Forelimb muscle (tissue), 1 donor: Measurements from ENCODE around the gene MPV17. TPM values are rescaled to one million over a fixed set of nuclear protein-coding genes. Genes with fewer than 3 reads are reported as not detected.

Experiments
- DNase-seq: peaks from one replicate; pipeline ENCODE4 v3.0.0-alpha.2; 2013; ENCODE audit warnings: low read depth
- polyA plus RNA-seq: library from polyadenylated mRNA; unstranded; fragments of 120-200 nt; gene quantifications from one replicate; pipeline ENCODE4 v1.2.1, GENCODE V29; 2013; ENCODE audit not compliant: insufficient read length

The MPV17 gene
- polyA plus RNA-seq, 1 donor: 44.9 TPM

- no peak for DNase-seq
These were observed 57.4 kb downstream of the MPV17 start for GRCh38 chr2:27265536-27265870.

- no peak for DNase-seq
These were observed 58.0 kb downstream of the MPV17 start for GRCh38 chr2:27264753-27265535.

- DNase-seq: no peak
These were observed 58.6 kb downstream of the MPV17 start for GRCh38 chr2:27264253-27264752.

- no peak for DNase-seq
These were observed 59.3 kb downstream of the MPV17 start for GRCh38 chr2:27263287-27264252.

GRCh38 chr2:27262379-27263286 is 60.3 kb downstream of the MPV17 start, which contains the start of gene SLC30A3:
Gene SLC30A3 (minus strand): TSS chr2:27263047. CDS start chr2:27262906, 141 bp downstream.
- DNase-seq: no peak

- no peak for DNase-seq
These were observed 61.0 kb downstream of the MPV17 start for GRCh38 chr2:27261926-27262298.

GRCh38 chr2:27261241-27261925 is 61.5 kb downstream of the MPV17 start:
- DNase-seq: no peak

Other genes with a start within 250 kb of the MPV17 start
- 61.4 TPM for gene EMILIN1, start 244.5 kb downstream of the MPV17 start, polyA plus RNA-seq
- gene KHK, start 236.3 kb downstream of the MPV17 start, polyA plus RNA-seq: 1.9 TPM
- 1.0 TPM for gene CGREF1, start 204.0 kb downstream of the MPV17 start, polyA plus RNA-seq
- gene ABHD1, start 199.3 kb downstream of the MPV17 start, polyA plus RNA-seq: 0.49 TPM
- gene PREB, start 188.5 kb downstream of the MPV17 start, polyA plus RNA-seq: 35.4 TPM
- gene PRR30, start 183.7 kb downstream of the MPV17 start, polyA plus RNA-seq: not detected
- gene TCF23, start 174.1 kb downstream of the MPV17 start, polyA plus RNA-seq: 0.49 TPM
- 85.3 TPM for gene ATRAID, start 111.1 kb downstream of the MPV17 start, polyA plus RNA-seq
- gene SLC5A6, start 110.8 kb downstream of the MPV17 start, polyA plus RNA-seq: 19.3 TPM
- gene CAD, start 105.7 kb downstream of the MPV17 start, polyA plus RNA-seq: 26.9 TPM
- gene SLC30A3, start 60.0 kb downstream of the MPV17 start, polyA plus RNA-seq: 0.85 TPM
- 0.24 TPM for gene DNAJC5G, start 47.7 kb downstream of the MPV17 start, polyA plus RNA-seq
- 105 TPM for gene TRIM54, start 40.7 kb downstream of the MPV17 start, polyA plus RNA-seq
- 1.9 TPM for gene UCN, start 14.7 kb downstream of the MPV17 start, polyA plus RNA-seq
- 27.0 TPM for gene GTF3C2, start 33.7 kb upstream of the MPV17 start, polyA plus RNA-seq
- gene EIF2B4, start 47.2 kb upstream of the MPV17 start, polyA plus RNA-seq: 32.7 TPM
- gene SNX17, start 47.5 kb upstream of the MPV17 start, polyA plus RNA-seq: 71.2 TPM
- gene ZNF513, start 57.6 kb upstream of the MPV17 start, polyA plus RNA-seq: 14.2 TPM
- 53.7 TPM for gene PPM1G, start 86.5 kb upstream of the MPV17 start, polyA plus RNA-seq
- gene NRBP1, start 105.5 kb upstream of the MPV17 start, polyA plus RNA-seq: 118 TPM
- gene KRTCAP3, start 119.3 kb upstream of the MPV17 start, polyA plus RNA-seq: 1.8 TPM
- gene IFT172, start 166.6 kb upstream of the MPV17 start, polyA plus RNA-seq: 22.5 TPM
- gene FNDC4, start 172.1 kb upstream of the MPV17 start, polyA plus RNA-seq: 7.5 TPM
- not detected for gene GCKR, start 173.7 kb upstream of the MPV17 start, polyA plus RNA-seq